DND-41 (cell line): ENCODE measurements around the gene SUPT20HL2.
"Not testable (repeated sequence)": the region's sequence is repeated elsewhere in the genome, so short reads cannot be mapped to it uniquely, and the experiment has no call there.

Experiments used
- CTCF ChIP-seq: IDR thresholded peaks from 2 replicates; pipeline ENCODE4 v1.5.1; 2012; ENCODE audit warnings: borderline replicate concordance, low read length, moderate library complexity, mild to moderate bottlenecking; ENCODE audit not compliant: poor library complexity, severe bottlenecking; ENCODE audit errors: extremely low read depth
- EZH2 ChIP-seq: IDR thresholded peaks from 3 replicates; pipeline ENCODE4 v1.6.1; 2012; ENCODE audit warnings: borderline replicate concordance, low read depth, mild to moderate bottlenecking, moderate library complexity, low read length, inconsistent platforms; ENCODE audit not compliant: severe bottlenecking

DNA sequence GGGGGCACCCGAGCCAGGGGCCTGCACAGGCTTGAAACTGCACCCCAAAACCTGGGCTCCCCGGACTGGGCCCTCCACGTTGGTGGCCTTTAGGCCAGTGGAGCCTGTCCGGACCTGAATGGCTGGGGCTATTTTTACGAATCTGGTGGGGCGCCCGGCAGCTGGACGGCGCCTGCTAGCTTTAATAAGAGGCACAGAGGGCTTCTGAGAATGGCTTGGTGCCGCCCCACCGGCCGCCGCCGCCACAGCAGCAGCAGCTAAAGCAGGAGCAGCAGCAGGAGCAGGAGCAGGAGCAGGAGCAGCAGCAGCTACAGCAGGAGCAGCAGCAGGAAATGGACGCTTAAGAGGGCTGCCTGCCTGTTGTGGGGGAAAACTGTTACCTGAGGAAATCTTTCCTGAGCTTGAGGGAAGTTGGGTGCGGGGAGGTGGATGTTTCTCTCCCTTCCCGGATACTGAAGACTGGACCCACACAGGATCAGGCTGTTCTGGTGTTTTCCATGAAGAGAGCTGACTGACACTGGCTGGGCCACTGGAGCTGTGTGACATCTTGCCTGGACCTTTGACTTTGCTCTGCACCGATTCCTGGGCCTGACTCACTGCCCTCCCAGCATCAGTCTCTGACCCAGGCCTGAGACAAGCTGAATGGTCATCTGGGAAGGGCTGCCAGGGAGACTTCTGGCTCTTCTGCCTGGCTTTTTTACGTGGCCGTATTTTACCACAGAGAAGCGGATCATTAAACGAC is 2.2 kb downstream of the SUPT20HL2 start:
- not testable (repeated sequence) for TF ChIP-seq CTCF, EZH2
